ENCODE results near the gene FAM83C. TPM values are rescaled to one million over a fixed set of nuclear protein-coding genes. Genes with fewer than 3 reads are reported as not detected.

The FAM83C gene
- total and polyA plus RNA-seq, 9 of the 15 experiments (the other 6 are each of a cell fraction or from before 2014, with no cell fraction given) = not detected

- H3K36me3 ChIP-seq (ENCODE audit: control insufficient read depth, insufficient read depth, low read length) = peaks cover 10% of the 10 kb centered on the region
- H3K27ac ChIP-seq (ENCODE audit: extremely low read depth, low read depth, low read length) = no peak overlapping the region
- BruUV-seq (replicated peaks) = no TSS peak
- H3K27me3 ChIP-seq (ENCODE audit: control insufficient read depth in 2 of 2, insufficient read depth in 2 of 2, low read length in 2 of 2) = no peaks in the 10 kb centered on the region
- H3K4me2 ChIP-seq (ENCODE audit: insufficient read depth, low read length) = no peak overlapping the region
- no peaks in the 10 kb centered on the region for H4K20me1 ChIP-seq (replicated peaks; ENCODE audit: control insufficient read depth, insufficient read depth, low read length)
- no peak overlapping the region for H3K9ac ChIP-seq (ENCODE audit: insufficient read depth in 1 of 2, low read depth in 2 of 2, low read length in 2 of 2)
- intact Hi-C loops (cut with micrococcal nuclease) = no loop called here
- WGBS (ENCODE audit: insufficient coverage, low coverage, missing lambda C conversion rate) = 37% methylated on average over 3 of the region's 3 CpGs
- no peak for FAIRE-seq
- no peak for ATAC-seq
- ChIA-PET POLR2A (interaction anchor here (0.5 to 1.4 kb wide), 2 partner anchors 14 to 115 kb away, joined by 3 to 4 read pairs; no protein-coding TSS in a partner anchor), CTCF (ENCODE audit: low intra/inter-chr PET ratio) (no interaction called here)
- H3K4me1 ChIP-seq (replicated peaks in 1 of 2; ENCODE audit: control insufficient read depth in 2 of 2, insufficient read depth in 2 of 2, low read length in 2 of 2) = peaks cover 4 to 21% of the 10 kb centered on the region in 2 experiments; a peak in 4 of 5 replicates
- no peaks in the 10 kb centered on the region for H3K9me1 ChIP-seq (ENCODE audit: control insufficient read depth, insufficient read depth, low read length)
- H3K79me2 ChIP-seq (ENCODE audit: control insufficient read depth, insufficient read depth, low read length) = no peaks in the 10 kb centered on the region
- no peaks in the 10 kb centered on the region for H3K9me3 ChIP-seq (replicated peaks; ENCODE audit: control insufficient read depth, insufficient read depth, low read depth, low read length)
- TF ChIP-seq MITF (IDR thresholded peaks at IDR 0.05) = no peak
- no peak for TF ChIP-seq RBM25 (IDR thresholded peaks at IDR 0.05; ENCODE audit: low read depth, low read length, severe bottlenecking)
- TF ChIP-seq ZNF431 (CRISPR knock-in tag; IDR thresholded peaks at IDR 0.05) = no peak
- TF ChIP-seq NCOR1 (IDR thresholded peaks at IDR 0.05) = no peak
- TF ChIP-seq ZBTB7A (IDR thresholded peaks at IDR 0.05; ENCODE audit: borderline replicate concordance, control insufficient read depth, low read depth, low read length) = no peak
- TF ChIP-seq ZNF717 (CRISPR knock-in tag; IDR thresholded peaks at IDR 0.05) = no peak
- no peak for TF ChIP-seq ZNF740 (CRISPR knock-in tag; IDR thresholded peaks at IDR 0.05)
- no peak for TF ChIP-seq ZNF740 (tag; IDR thresholded peaks at IDR 0.05)
- no peak for TF ChIP-seq CHCHD3 (CRISPR knock-in tag; IDR thresholded peaks at IDR 0.05)
- no peak for TF ChIP-seq SMAD1 (IDR thresholded peaks at IDR 0.05; ENCODE audit: low read depth, low read length, partially characterized antibody)
- no peak for TF ChIP-seq DNMT1 (IDR thresholded peaks at IDR 0.05)
- no peak for TF ChIP-seq DEAF1 (CRISPR knock-in tag; IDR thresholded peaks at IDR 0.05)
- TF ChIP-seq BACH1 (tag; IDR thresholded peaks at IDR 0.05) = no peak
- no peak for TF ChIP-seq MCM2 (IDR thresholded peaks at IDR 0.05; ENCODE audit: low read depth)
- H3K4me3 ChIP-seq = no peak overlapping the region
- no peak overlapping the region for H2AFZ ChIP-seq (ENCODE audit: low read depth, low read length)
- no peak for DNase-seq (ENCODE audit: extremely low read depth in 1 of 4, low spot score in 3 of 4)
- in situ Hi-C loops (cut with MboI) = loop anchor here (25.0 kb wide), 1 partner anchor 122 kb away; the partner anchor contains the start of gene GDF5
These were observed 22.8 kb upstream of the FAM83C start for GRCh38 chr20:35314816-35315631.
